Hematopoietic multipotent progenitor cell (in vitro differentiated cells): ENCODE results near the gene ARID1B. TPM values are rescaled to one million over a fixed set of nuclear protein-coding genes. Genes with fewer than 3 reads are reported as not detected.

Source experiments
- DNase-seq, 3 donors: peaks; one replicate each; pipeline ENCODE4 v3.0.0-alpha.2; 2011 to 2015; ENCODE audit warnings: low read depth in 2 of 3, low spot score in 2 of 3
- total RNA-seq: library from RNA; depleted of rRNA; stranded (reverse); fragments of >200 nt; gene quantifications from one replicate; pipeline ENCODE4 v1.2.3, GENCODE V29; 2012

The ARID1B gene
- total RNA-seq, 1 donor: 107 TPM

GRCh38 chr6:157193443-157193996 is 416.3 kb downstream of the ARID1B start:
- DNase-seq: no peak

GRCh38 chr6:157194110-157194509 is 416.9 kb downstream of the ARID1B start:
- DNase-seq: no peak

GRCh38 chr6:157194643-157195042 is 417.5 kb downstream of the ARID1B start:
- no peak for DNase-seq

GRCh38 chr6:157196391-157196790 is 419.2 kb downstream of the ARID1B start:
- no peak for DNase-seq

- no peak for DNase-seq
These were observed 421.5 kb downstream of the ARID1B start for GRCh38 chr6:157198425-157199279.

- DNase-seq: no peak
These were observed 422.9 kb downstream of the ARID1B start for GRCh38 chr6:157200117-157200516.

- DNase-seq: no peak
These were observed 423.4 kb downstream of the ARID1B start for GRCh38 chr6:157200611-157201010.

- no peak for DNase-seq
These were observed 423.9 kb downstream of the ARID1B start for GRCh38 chr6:157201083-157201482.

- DNase-seq: no peak
These were observed 426.1 kb downstream of the ARID1B start for GRCh38 chr6:157203312-157203744.

- no peak for DNase-seq
These were observed 426.6 kb downstream of the ARID1B start for GRCh38 chr6:157203764-157204163.

GRCh38 chr6:157205473-157206358 is 428.5 kb downstream of the ARID1B start:
- DNase-seq: no peak

- DNase-seq: no peak
These were observed 429.2 kb downstream of the ARID1B start for GRCh38 chr6:157206359-157206815.

GRCh38 chr6:157207521-157208076 is 430.4 kb downstream of the ARID1B start:
- DNase-seq: no peak

- no peak for DNase-seq
These were observed 432.8 kb downstream of the ARID1B start for GRCh38 chr6:157209865-157210530.

GRCh38 chr6:157210954-157211353 is 433.8 kb downstream of the ARID1B start:
- no peak for DNase-seq

GRCh38 chr6:157211603-157212455 is 434.7 kb downstream of the ARID1B start:
- DNase-seq: no peak

- no peak for DNase-seq
These were observed 436.2 kb downstream of the ARID1B start for GRCh38 chr6:157213426-157213825.

- DNase-seq: no peak
These were observed 436.9 kb downstream of the ARID1B start for GRCh38 chr6:157213907-157214565.

- DNase-seq: no peak
These were observed 438.5 kb downstream of the ARID1B start for GRCh38 chr6:157215717-157216116.
